GM19324 (cell line): ENCODE measurements around the gene C5orf63.
"Not testable (repeated sequence)": the region's sequence is repeated elsewhere in the genome, so short reads cannot be mapped to it uniquely, and the experiment has no call there.

Experiments
- ATAC-seq: cut with Tn5 transposase; IDR thresholded peaks from one replicate; pipeline ENCODE4 v1.9.1; 2021; ENCODE audit warnings: mild to moderate bottlenecking, moderate library complexity; ENCODE audit not compliant: unreplicated experiment, low FRiP score

The C5orf63 gene

DNA sequence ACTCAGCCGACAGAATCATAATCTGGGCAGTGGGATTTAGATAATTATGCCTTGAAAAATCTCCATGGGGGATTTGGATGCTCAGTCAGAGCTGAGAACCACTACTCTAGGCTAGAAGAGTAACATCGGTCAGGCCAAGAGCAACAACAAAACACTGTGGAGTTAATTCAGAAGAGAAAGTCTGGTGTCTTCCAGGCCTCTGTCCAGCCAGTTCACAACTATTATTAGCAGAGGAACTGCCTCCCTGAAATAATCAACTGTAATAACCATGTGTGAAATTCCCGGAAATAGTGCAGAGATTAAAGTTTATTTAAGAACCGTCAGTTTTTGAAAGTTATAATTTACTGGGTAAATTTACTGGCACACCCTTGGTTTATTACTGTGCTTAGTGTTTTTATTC, 34.8 kb downstream of the C5orf63 start:
- no peak for ATAC-seq

DNA sequence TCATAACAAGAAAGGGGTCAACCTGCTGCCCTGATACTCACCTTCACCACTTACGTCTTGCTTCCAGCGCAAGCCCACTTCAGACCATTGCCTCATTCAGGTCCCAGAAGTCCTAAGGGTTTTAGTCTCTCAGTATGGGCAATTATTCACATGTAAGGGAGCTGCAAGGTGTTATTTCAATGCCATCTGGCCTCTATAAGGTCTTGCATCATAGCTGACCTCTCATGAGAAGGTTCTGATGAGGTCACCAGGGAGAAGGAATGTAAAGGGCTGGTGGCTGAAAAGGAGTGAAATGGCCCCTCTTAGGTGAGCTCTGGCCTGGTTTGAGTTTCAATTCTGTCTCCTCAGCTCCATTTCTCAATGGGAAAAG, 41.5 kb downstream of the C5orf63 start:
- ATAC-seq: no peak

DNA sequence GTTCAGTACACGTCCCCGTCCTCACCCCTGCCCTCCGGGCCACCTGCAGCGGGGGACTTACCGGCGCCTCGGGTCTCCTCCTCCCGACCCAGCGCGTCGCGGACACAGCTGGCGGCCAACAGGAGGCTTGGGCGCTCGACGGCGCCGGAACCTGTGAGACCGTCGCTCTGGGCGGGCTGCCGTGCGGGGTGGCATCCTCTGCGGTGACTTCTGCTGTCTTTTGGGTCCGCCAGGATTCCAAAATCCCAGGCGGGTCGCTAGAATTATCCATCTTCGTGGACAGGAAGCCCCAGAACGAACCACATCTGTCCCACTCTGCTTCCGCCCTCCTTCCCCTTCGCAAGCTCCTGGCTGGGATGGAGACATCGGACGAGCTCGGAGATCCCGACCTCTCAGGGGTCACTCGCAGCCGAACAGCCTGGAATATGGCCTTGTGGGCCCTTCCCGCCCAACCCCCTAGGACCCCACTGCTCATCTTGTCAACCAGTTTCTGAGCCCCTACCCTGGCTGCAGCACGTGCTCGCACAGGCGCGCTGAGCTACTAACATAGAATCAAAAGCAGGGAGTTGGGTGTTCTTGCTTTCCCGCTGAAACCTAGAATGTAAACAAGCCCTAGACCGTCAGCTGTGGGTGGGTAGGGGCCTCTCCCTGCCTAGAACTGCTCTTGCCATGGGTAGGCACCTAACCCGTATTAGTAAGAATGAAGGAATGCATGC, 42.0 kb downstream of the C5orf63 start:
- ATAC-seq: peak; percentile 22

DNA sequence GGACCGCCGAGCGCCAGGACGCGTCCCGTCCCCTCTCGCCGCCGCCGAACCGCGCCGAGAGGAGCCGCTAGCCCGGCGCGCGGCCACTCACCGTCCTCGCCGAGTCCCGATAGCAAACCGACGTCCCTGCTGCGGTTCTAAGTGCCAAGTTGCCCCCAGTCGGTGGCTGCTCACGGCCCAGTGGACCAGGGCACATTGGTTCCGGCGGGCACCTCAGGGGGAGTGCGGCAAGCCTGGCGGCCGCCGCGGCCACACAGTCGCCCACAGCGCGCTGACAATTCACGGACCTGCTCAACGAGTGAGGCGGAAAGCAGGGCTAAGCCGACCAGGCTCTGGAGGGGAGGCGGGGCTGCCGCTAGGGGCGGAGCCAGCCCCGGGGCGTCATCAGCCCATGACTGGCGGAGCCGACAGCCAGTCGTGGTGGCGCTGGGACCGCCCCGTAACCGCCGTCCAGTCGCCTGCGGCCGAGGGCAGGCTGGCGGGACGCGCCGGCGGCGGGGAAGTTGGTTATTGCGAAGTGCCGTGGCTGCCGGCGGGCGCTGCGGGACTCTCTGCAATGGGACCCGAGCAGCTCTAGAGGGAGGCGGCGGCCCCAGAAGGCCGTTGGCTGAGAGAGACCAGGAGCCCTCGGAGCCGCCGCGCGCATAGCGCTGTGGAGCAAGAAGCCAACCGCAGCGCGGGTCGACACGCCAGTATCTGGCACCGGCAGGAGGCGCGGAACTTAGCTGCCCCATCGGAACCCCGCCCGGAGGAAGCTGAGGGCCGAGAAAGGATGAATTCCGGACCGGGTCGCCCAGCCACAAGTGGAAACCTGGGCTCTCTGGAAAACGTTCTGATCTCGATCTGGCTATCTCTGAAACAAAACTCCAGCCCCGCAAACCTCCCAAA, 42.8 kb downstream of the C5orf63 start, which contains the start of gene MARCHF3:
Gene MARCHF3 (minus strand): TSS at position 300 of the 888 bp plus-strand sequence. CDS start 112,387 bp downstream, outside the sequence.
- peak; percentile 98 for ATAC-seq

DNA sequence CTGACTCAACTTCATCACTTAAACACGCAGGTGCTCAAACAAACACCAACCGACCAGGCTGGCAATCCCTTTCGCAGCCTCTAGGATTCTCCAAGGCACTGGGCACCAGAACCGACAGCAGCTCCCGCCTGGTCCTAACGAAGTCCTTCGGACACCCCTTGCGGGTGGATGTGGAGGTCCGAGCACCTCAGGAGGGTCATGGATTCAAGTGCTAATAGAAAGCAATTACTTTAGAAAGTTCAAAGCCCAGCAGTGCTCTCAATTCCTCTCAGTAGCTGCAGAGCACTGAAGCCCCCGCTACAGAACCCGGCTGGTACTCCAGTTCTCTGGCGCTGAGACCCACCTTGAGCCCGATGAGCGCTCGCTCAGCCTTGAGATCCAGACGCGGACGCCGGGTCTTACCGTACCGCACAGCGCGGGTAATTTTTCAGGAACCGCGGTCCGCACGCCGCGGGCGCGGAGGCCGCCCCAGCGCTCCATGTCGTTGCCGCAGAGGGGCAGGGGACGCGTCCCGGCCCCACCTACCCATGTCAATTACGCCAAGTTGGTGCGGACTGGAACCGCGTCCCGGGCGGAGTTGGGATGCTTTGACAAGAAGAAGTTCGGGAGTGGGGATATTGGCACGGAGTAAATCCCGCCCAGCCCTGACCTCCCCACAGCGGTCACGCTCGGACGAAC, 43.6 kb downstream of the C5orf63 start:
- ATAC-seq: peak; percentile 4

DNA sequence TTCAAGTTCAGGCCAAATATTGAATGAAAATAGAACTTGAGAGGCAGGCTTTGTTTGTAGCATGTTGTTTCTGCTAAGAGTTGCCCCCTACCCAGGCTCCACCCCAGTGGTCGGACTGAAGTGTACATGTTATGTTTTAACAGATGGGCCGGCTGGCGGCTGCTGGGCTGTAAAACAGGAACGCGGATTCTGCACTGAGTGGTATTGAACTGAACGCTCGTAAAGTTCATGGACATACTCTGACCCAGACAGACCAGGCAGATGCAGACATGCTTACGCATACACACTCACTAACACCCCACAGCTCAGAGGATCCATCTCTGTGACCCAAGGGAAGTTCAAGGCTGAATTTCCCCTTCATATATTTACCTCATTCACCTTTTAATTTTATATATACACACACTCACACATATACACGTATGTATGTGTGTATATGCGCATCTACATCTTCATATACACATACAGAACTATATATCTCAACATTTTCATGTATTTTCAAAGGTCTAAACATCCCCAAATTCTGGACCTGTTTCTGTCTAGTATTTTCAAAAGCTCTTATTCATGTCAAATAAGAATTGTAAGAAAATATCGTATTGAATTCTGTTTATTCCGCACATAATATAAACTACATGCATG, 44.4 kb downstream of the C5orf63 start:
- no peak for ATAC-seq

DNA sequence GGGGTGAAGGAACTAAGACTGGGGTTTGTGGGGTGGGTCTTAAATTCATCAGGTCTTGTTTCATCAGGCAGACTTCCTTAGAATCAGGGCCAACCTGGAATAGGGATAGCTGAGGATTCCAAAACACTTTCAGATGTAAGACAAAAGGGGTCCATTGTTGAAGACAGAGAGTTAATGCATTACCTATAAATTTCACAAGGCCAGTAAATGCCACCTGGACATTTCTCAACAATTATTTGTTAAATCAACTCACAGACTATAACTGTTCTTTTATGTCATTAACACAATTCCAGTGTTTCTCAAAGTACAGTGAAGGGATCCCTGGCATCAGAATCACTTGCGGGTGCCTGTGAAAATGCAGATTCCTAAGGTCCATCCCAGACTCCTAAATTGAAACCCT, 45.8 kb downstream of the C5orf63 start:
- ATAC-seq: no peak

DNA sequence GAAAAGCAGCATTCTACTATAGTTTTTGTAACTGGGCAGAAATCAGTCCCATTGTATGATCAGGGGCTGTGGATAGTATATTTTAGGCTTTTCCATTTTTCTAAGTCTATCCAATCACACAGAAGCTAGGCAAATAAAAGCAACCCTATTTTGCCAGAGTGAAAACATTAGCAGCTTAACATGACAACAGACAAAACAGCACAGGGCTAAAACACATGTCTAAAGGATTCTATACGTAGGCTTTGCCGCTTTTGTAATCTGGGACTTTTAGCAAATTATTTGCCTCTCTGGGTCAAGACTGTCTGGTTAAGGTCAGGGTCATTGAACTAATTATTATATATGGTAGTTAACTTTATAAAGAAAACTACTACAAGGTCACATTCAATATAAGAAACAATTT, 47.1 kb downstream of the C5orf63 start:
- ATAC-seq: no peak

DNA sequence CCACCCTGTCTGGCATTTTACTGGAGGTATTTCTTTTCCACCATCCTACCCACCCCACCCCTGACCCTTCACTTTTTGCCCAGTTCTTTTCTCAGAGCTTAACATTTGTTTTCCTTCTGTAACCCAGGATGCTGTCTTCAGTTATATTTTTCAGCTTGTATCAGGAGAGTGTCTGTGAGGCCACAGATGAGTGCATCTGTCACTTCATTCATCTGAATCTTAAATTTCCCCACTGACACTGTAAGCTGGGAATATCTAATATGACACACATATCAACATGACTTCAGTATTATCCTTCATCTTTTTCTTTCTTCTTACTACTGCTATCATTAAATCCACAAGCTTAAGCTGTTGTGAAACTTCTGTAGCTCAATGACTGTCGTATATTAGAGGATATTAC, 47.8 kb downstream of the C5orf63 start:
- no peak for ATAC-seq

DNA sequence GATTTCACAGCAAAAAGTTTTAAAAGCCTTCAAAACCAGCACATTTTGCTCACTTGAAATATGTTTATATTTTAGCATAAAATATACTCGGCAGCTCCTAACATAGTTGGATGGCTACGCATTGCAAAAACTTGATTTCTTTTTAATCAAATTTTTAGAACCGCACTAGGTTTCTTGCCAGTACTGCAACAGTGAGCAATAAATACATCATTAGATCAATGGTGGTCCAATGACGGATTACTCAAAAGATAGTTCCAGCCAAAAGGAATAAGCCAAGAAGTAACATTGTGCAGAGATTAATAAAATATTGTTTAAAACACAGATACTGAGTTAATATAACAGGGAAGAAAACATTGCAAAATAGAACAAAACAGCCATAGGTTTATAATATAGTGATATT, 48.5 kb downstream of the C5orf63 start:
- ATAC-seq: no peak

DNA sequence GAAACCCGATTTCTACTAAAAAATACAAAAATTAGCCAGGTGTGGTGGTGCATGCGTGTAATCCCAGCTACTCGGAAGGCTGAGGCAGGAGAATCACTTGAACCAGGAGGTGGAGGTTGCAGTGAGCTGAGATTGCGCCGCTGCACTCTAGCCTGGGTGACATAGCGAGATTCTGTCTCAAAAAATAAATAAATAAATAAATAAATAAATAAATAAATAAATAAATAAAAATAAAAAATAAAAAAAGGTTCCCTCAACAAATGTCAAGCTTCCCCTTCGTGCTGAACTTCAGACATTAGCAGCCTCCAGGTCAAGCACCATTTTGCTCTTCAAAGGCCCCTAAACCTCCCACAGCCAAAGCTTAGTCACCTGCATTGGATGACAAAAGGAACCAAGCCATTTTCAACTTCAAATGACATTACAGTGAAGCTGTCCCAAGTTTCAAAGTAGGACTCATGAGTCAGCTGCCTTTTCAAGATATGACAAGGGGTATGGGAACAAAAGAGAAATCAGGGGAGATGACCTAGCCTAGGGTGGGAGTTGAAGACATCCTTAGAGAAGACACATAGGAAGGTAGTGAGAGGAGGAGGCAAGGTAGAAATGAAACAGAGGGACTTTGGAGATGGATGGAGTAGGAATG, 49.6 kb downstream of the C5orf63 start:
- not testable (repeated sequence) for ATAC-seq

DNA sequence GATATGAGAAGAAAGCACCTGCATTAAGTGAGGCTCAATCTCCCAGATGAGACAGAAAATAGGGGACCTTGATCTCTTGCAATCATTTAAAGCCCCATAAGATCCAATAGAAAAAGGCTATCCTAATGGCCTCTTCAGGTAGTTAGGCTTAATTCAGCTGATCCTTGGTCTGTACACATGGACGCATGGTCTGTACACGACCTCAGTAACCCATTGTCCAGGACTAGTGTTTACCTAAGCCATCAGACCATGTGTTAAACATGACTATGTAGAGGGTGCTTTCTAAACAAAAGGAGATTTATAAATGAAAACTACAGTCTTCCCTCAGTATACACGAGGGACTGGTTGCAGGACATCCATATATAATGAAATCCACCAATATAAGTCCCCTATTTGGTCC, 50.5 kb downstream of the C5orf63 start:
- ATAC-seq: no peak

DNA sequence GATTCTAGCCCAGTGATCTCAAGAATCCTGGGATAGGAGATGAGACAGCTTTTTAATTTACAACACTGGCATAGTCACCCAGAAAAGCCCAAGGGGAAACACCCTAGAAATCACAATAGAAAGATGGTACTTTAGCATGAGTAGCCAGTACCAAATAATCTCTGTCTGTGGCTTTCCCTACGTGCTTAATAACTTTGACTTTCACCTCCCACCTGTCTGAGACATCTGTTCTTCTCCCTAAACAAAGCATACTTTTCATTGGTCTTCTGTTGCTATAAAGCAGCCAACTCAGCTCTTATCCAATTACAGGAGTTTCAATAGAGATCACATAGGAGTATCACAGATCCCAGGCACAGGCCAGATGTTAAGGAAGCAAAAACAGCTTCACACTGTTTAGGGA, 53.4 kb downstream of the C5orf63 start:
- no peak for ATAC-seq

DNA sequence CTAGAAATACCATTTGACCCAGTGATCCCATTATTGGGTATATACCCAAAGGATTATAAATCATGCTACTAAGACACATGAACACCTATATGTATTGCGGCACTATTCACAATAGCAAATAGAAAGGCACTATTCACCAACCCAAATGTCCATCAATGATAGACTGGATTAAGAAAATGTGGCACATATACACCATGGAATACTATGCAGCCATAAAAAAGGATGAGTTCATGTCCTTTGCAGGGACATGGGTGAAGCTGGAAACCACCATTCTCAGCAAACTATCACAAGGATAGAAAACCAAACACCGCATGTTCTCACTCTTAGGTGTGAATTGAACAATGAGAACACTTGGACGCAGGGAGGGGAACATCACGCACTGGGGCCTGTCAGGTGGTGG, 56.6 kb downstream of the C5orf63 start:
- ATAC-seq: not testable (repeated sequence)

DNA sequence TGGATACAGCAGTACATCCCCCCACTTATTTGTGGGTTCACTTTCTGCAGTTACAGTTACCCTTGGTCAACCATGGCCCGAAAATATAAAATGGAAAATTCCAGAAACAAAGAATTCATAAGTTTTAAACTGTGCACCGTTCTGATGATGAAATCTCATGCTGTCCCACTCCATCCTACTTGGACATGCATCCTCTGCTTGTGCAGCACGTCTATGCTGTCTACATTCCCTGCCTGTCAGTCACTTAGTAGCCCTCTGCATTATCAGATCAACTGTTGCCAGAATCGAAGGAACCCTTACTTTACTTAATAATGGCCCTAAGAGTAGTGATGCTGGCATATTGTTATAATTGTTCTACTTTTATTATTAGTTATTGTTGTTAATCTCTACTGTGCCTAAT, 57.6 kb downstream of the C5orf63 start:
- ATAC-seq: no peak

DNA sequence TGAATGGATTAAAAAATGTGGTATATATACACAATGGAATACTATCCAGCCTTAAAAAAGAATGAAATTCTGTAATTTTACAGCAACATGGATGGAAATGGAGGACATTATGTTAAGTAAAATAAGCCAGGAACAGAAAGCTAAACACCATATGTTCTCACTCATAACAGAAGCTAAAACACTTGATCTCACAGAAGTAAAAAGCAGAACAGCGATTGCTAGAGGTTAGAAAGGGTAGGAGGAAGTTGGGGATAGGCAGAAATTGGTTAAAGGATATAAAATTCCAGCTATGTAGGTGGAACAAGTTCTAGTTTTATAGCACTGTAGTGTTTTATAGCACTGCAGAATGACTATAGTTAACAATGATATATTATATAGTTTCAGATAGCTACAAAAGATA, 58.7 kb downstream of the C5orf63 start:
- no peak for ATAC-seq

DNA sequence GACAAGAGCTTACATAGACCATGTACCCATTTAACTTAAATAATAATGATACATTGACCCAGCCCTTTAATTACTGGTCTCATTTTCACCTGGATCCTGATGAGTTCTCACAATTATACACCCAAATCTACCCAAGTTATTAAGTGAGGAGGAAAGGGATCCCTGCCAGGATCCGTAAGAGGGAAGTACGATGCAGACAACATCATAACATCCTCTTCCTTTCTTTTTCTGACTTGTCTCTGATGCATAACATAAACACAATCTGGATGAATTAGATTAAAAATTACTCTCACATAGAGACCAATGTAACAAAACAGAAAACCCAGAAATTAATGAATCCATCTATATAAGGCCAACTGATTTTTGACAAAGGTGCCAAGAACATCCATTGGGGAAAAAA, 59.9 kb downstream of the C5orf63 start:
- no peak for ATAC-seq

DNA sequence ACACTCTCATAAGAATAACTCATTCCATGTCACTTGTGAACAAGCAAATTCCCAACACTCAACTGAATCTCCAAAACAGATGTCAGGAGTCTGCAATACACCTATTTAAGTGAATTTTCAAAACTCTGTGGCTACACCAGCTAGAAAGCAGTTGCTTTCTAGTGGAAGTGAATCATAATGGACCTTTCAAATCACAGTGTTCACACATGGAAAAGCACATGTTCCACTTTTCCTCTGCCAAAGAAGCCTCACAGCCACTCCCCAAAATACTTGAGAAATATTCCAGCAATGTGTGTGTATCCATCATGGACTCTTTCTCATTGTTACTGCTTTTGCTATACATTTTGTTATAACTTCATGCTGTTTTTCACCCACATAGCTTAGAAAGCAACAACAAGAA, 60.4 kb downstream of the C5orf63 start:
- ATAC-seq: no peak

DNA sequence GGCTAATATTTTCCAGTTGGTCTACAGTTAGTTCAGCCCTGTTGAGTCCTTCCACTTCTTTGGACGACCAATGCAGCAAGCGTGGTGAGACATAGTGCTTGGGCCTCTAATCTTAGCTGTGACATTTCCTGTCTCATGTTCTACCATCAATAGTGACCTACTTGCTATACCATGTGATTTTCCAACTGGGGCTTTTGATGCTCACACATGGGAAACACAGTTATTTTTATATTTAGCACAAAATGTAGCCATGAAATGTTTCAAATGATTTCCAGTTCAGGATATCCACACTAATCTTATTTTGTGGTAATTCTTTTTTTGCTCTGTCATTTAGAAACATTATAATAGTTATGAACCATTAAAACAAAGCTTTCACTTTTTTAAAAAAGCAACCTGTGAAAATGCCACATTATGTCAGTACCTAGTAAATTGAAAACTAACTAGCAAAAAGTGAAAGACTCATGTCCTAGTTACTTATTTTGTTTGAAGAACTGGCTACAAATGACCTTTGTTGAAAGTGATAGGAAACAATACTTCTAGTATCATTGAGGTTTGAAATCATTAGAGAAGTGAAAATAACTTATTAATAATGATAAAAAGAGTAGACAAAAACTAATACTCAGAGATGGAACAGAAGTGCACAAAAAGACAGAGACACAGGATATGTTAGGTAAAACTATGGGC, 61.2 kb downstream of the C5orf63 start:
- ATAC-seq: peak; percentile 73

DNA sequence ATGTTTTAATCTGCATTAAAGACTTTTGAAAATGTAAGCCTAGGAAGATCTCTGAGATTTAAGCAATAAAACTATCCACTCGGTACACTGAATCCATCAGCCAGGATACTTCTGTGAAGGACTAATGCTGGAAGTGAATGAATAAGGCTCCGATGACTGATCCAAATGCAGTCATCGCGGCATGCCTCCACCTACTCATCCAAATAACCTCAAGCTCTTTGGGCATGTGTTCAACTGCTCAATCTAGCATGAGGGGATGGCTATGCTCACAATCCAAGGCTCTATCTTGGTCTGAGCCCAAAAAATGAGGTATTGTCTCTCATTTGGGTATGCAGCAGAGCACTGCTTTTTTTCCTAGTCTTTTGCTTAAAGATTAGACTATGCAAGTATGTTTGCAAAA, 62.1 kb downstream of the C5orf63 start:
- no peak for ATAC-seq
